Progenitor cell of endocrine pancreas (in vitro differentiated cells): Measurements from ENCODE around the gene SH3TC2. TPM values are rescaled to one million over a fixed set of nuclear protein-coding genes. Genes with fewer than 3 reads are reported as not detected.

Source experiments
- DNase-seq: peaks from one replicate; pipeline ENCODE4 v3.0.0; 2021; ENCODE audit warnings: low spot score; ENCODE audit not compliant: unreplicated experiment
- H3K27ac Mint-ChIP-seq: 2 replicates; pipeline ENCODE4 v1.8.0; 2021; ENCODE audit warnings: mild to moderate bottlenecking, moderate library complexity, mixed read lengths
- H3K27me3 Mint-ChIP-seq: 2 replicates; pipeline ENCODE4 v1.8.0; 2021; ENCODE audit warnings: mixed read lengths
- H3K36me3 Mint-ChIP-seq: 2 replicates; pipeline ENCODE4 v1.8.0; 2022; ENCODE audit warnings: mixed read lengths; ENCODE audit not compliant: insufficient read depth
- H3K4me1 Mint-ChIP-seq: 2 replicates; pipeline ENCODE4 v1.8.0; 2021; ENCODE audit warnings: low read depth, mixed read lengths
- H3K4me3 Mint-ChIP-seq: 2 replicates; pipeline ENCODE4 v1.8.0; 2021; ENCODE audit warnings: low read depth, mild to moderate bottlenecking, moderate library complexity, mixed read lengths
- H3K9me3 Mint-ChIP-seq: 2 replicates; pipeline ENCODE4 v1.8.0; 2021; ENCODE audit warnings: low read depth, mixed read lengths
- CTCF ChIP-seq: fragments of 200-600 bp; sonication (generic); IDR thresholded peaks from one replicate; pipeline ENCODE4 v1.5.0; 2021; ENCODE audit warnings: antibody characterized with exemption, mild to moderate bottlenecking; ENCODE audit not compliant: unreplicated experiment
- total RNA-seq: library from RNA; stranded (reverse); gene quantifications from 2 replicates; pipeline ENCODE4 v1.2.1, GENCODE V29; 2021

The SH3TC2 gene
- total RNA-seq, 1 donor from 2014 or later, result 2.1 TPM

GRCh38 chr5:149072376-149072775, 9.5 kb upstream of the SH3TC2 start:
- no peaks in the 10 kb centered on the region for H3K36me3 Mint-ChIP-seq
- no peaks in the 10 kb centered on the region for H3K4me1 Mint-ChIP-seq
- TF ChIP-seq CTCF, result no peak
- H3K27ac Mint-ChIP-seq, result no peak overlapping the region
- H3K9me3 Mint-ChIP-seq, result no peaks in the 10 kb centered on the region
- no peak for DNase-seq
- H3K27me3 Mint-ChIP-seq, result peaks cover 11% of the 10 kb centered on the region
- no peak overlapping the region for H3K4me3 Mint-ChIP-seq

- H3K27ac Mint-ChIP-seq, result no peak overlapping the region
- DNase-seq, result no peak
- peaks cover 11% of the 10 kb centered on the region for H3K27me3 Mint-ChIP-seq
- no peaks in the 10 kb centered on the region for H3K9me3 Mint-ChIP-seq
- H3K36me3 Mint-ChIP-seq, result no peaks in the 10 kb centered on the region
- no peaks in the 10 kb centered on the region for H3K4me1 Mint-ChIP-seq
- no peak for TF ChIP-seq CTCF
- no peak overlapping the region for H3K4me3 Mint-ChIP-seq
Measured at GRCh38 chr5:149071756-149072155, 8.9 kb upstream of the SH3TC2 start.

- Mint-ChIP-seq H3K36me3 (no peaks in the 10 kb centered on the region), H3K9me3 (no peaks in the 10 kb centered on the region), H3K4me3 (no peak overlapping the region), H3K27ac (no peak overlapping the region), H3K4me1 (no peaks in the 10 kb centered on the region), H3K27me3 (peaks cover 11% of the 10 kb centered on the region)
- TF ChIP-seq CTCF, result no peak
- DNase-seq, result no peak
Measured at GRCh38 chr5:149071216-149071615, 8.4 kb upstream of the SH3TC2 start.

GRCh38 chr5:149069711-149070110, 6.8 kb upstream of the SH3TC2 start:
- H3K27ac Mint-ChIP-seq, result no peak overlapping the region
- peaks cover 11% of the 10 kb centered on the region for H3K27me3 Mint-ChIP-seq
- no peaks in the 10 kb centered on the region for H3K9me3 Mint-ChIP-seq
- H3K36me3 Mint-ChIP-seq, result no peaks in the 10 kb centered on the region
- H3K4me1 Mint-ChIP-seq, result no peaks in the 10 kb centered on the region
- no peak for TF ChIP-seq CTCF
- no peak for DNase-seq
- no peak overlapping the region for H3K4me3 Mint-ChIP-seq

- H3K27ac Mint-ChIP-seq, result no peak overlapping the region
- H3K4me3 Mint-ChIP-seq, result no peak overlapping the region
- TF ChIP-seq CTCF, result no peak
- H3K27me3 Mint-ChIP-seq, result no peaks in the 10 kb centered on the region
- H3K9me3 Mint-ChIP-seq, result no peaks in the 10 kb centered on the region
- DNase-seq, result no peak
- peaks cover 13% of the 10 kb centered on the region for H3K4me1 Mint-ChIP-seq
- H3K36me3 Mint-ChIP-seq, result no peaks in the 10 kb centered on the region
Measured at GRCh38 chr5:149063896-149064478, 1.1 kb upstream of the SH3TC2 start.
